SK-N-SH treated with all-trans-retinoic acid at 6 μM for 48 hours (cell line): ENCODE results near the gene THSD4.

ENCODE experiments used
- ARNTL ChIP-seq: fragments of 450-650 bp; formaldehyde crosslinking; IDR thresholded peaks from 2 replicates; pipeline ENCODE4 v1.5.0; 2020; ENCODE audit warnings: low read depth, mild to moderate bottlenecking, moderate library complexity, borderline replicate concordance
- GLIS3 ChIP-seq: fragments of 250-450 bp; sonication (Bioruptor Pico); IDR thresholded peaks from 2 replicates; pipeline ENCODE4 v1.5.0; 2020; ENCODE audit warnings: mild to moderate bottlenecking, moderate library complexity
- ISL1 ChIP-seq: fragments of 250-450 bp; sonication (Bioruptor Pico); IDR thresholded peaks from 2 replicates; pipeline ENCODE4 v2.1.2; 2022; ENCODE audit warnings: mild to moderate bottlenecking, moderate library complexity
- PATZ1 ChIP-seq: fragments of 250-450 bp; sonication (Bioruptor Pico); IDR thresholded peaks from 2 replicates; pipeline ENCODE4 v1.8.0; 2020; ENCODE audit warnings: mild to moderate bottlenecking, moderate library complexity, borderline replicate concordance
- PPARA ChIP-seq: fragments of 250-450 bp; sonication (Bioruptor Pico); IDR thresholded peaks from 2 replicates; pipeline ENCODE4 v1.5.0; 2020; ENCODE audit warnings: mild to moderate bottlenecking, borderline replicate concordance
- RARB ChIP-seq: fragments of 250-450 bp; sonication (Bioruptor Pico); IDR thresholded peaks from 2 replicates; pipeline ENCODE4 v1.8.0; 2021; ENCODE audit warnings: mild to moderate bottlenecking, moderate library complexity
- SNAI2 ChIP-seq: fragments of 250-450 bp; sonication (Bioruptor Pico); IDR thresholded peaks from 2 replicates; pipeline ENCODE4 v1.5.0; 2020; ENCODE audit warnings: mild to moderate bottlenecking, moderate library complexity
- TOX ChIP-seq: fragments of 250-450 bp; sonication (Bioruptor Pico); IDR thresholded peaks from 2 replicates; pipeline ENCODE4 v1.8.0; 2021; ENCODE audit warnings: mild to moderate bottlenecking, moderate library complexity, borderline replicate concordance
- ZC3H10 ChIP-seq: fragments of 250-450 bp; sonication (Bioruptor Pico); IDR thresholded peaks from 2 replicates; pipeline ENCODE4 v1.5.1; 2021; ENCODE audit warnings: mild to moderate bottlenecking, moderate library complexity
- ZFP3 ChIP-seq: fragments of 250-450 bp; sonication (Bioruptor Pico); IDR thresholded peaks from 2 replicates; pipeline ENCODE4 v1.5.0; 2020; ENCODE audit warnings: mild to moderate bottlenecking, moderate library complexity
- ZFP30 ChIP-seq: fragments of 450-650 bp; formaldehyde crosslinking; IDR thresholded peaks from 2 replicates; pipeline ENCODE4 v1.5.0; 2022; ENCODE audit warnings: mild to moderate bottlenecking, moderate library complexity
- TF ChIP-seq, protein P1 (sequence below): fragments of 250-450 bp; sonication (Bioruptor Pico); IDR thresholded peaks from 2 replicates; pipeline ENCODE4 v1.5.1; 2020; ENCODE audit warnings: low read depth, mild to moderate bottlenecking, moderate library complexity
- TF ChIP-seq, protein P2 (sequence below): fragments of 250-450 bp; sonication (Bioruptor Pico); IDR thresholded peaks from 2 replicates; pipeline ENCODE4 v1.5.1; 2021; ENCODE audit warnings: mild to moderate bottlenecking, moderate library complexity

DNA sequence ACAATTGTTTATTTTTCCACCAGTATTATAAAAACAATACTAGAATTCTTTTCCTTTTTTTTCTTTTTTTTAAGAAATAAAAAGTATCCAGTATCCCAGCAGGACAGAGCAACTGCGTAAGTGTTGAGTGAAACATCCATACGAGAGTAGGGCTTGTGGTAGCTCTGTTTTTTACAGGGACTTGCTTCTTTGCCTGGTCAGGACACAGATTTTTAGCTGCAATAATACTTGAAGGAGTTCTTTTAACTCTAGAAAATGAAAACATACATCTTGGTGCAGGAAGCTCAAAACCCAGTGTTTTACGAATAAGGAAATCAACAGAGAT, 397.4 kb downstream of the THSD4 start:
- TF ChIP-seq ZFP3 (CRISPR knock-in tag), result no peak
- no peak for TF ChIP-seq ZFP30 (CRISPR knock-in tag)
- TF ChIP-seq ARNTL (CRISPR knock-in tag), result no peak
- TF ChIP-seq, protein P1, sequence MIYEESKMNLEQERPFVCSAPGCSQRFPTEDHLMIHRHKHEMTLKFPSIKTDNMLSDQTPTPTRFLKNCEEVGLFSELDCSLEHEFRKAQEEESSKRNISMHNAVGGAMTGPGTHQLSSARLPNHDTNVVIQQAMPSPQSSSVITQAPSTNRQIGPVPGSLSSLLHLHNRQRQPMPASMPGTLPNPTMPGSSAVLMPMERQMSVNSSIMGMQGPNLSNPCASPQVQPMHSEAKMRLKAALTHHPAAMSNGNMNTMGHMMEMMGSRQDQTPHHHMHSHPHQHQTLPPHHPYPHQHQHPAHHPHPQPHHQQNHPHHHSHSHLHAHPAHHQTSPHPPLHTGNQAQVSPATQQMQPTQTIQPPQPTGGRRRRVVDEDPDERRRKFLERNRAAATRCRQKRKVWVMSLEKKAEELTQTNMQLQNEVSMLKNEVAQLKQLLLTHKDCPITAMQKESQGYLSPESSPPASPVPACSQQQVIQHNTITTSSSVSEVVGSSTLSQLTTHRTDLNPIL (CRISPR knock-in tag), result no peak
- TF ChIP-seq TOX (CRISPR knock-in tag), result no peak
- no peak for TF ChIP-seq ZC3H10 (CRISPR knock-in tag)
- TF ChIP-seq, protein P2, sequence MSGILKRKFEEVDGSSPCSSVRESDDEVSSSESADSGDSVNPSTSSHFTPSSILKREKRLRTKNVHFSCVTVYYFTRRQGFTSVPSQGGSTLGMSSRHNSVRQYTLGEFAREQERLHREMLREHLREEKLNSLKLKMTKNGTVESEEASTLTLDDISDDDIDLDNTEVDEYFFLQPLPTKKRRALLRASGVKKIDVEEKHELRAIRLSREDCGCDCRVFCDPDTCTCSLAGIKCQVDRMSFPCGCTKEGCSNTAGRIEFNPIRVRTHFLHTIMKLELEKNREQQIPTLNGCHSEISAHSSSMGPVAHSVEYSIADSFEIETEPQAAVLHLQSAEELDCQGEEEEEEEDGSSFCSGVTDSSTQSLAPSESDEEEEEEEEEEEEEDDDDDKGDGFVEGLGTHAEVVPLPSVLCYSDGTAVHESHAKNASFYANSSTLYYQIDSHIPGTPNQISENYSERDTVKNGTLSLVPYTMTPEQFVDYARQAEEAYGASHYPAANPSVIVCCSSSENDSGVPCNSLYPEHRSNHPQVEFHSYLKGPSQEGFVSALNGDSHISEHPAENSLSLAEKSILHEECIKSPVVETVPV (CRISPR knock-in tag), result no peak
- TF ChIP-seq PATZ1 (CRISPR knock-in tag), result no peak
- TF ChIP-seq SNAI2 (CRISPR knock-in tag), result no peak
- no peak for TF ChIP-seq GLIS3 (CRISPR knock-in tag)
- no peak for TF ChIP-seq RARB
- TF ChIP-seq PPARA, result no peak
- no peak for TF ChIP-seq ISL1 (CRISPR knock-in tag)
